Fibroblast of skin of back (primary cell): ENCODE measurements around the gene C1QL4.
A peak's percentile ranks its signal among the peaks of the same experiment; 100 is the strongest.

Source experiments
- DNase-seq: peaks from one replicate; pipeline ENCODE4 v3.0.0-alpha.2; 2013

Gene C1QL4

GRCh38 chr12:49347311-49348193 lies 10.6 kb upstream of the C1QL4 start:
- DNase-seq: peak; percentile 77

- no peak for DNase-seq
These were observed 9.8 kb upstream of the C1QL4 start, which contains the start of gene DNAJC22 for GRCh38 chr12:49346659-49347310. Gene DNAJC22, plus strand, starts transcription at chr12:49346888. Its CDS starts 1,985 bp downstream, at chr12:49348873.

- DNase-seq: no peak
These were observed 9.1 kb upstream of the C1QL4 start for GRCh38 chr12:49345825-49346658.

- DNase-seq: peak; percentile 29
These were observed 8.2 kb upstream of the C1QL4 start for GRCh38 chr12:49345051-49345824.

- no peak for DNase-seq
These were observed 7.6 kb upstream of the C1QL4 start for GRCh38 chr12:49344486-49345050.

- no peak for DNase-seq
These were observed 6.1 kb upstream of the C1QL4 start for GRCh38 chr12:49342914-49343731.

GRCh38 chr12:49342066-49342913 lies 5.3 kb upstream of the C1QL4 start:
- peak; percentile 76 for DNase-seq

GRCh38 chr12:49341777-49342065 lies 4.7 kb upstream of the C1QL4 start:
- DNase-seq: no peak

GRCh38 chr12:49340971-49341776 lies 4.2 kb upstream of the C1QL4 start:
- DNase-seq: no peak

- no peak for DNase-seq
These were observed 3.3 kb upstream of the C1QL4 start for GRCh38 chr12:49340095-49340870.

GRCh38 chr12:49339464-49339861 lies 2.5 kb upstream of the C1QL4 start:
- no peak for DNase-seq

GRCh38 chr12:49338830-49339463 lies 2.0 kb upstream of the C1QL4 start:
- DNase-seq: no peak

- no peak for DNase-seq
These were observed 888 bp downstream of the C1QL4 start for GRCh38 chr12:49335955-49336644.

- no peak for DNase-seq
These were observed 1.7 kb downstream of the C1QL4 start for GRCh38 chr12:49335118-49335954.

GRCh38 chr12:49334681-49335080 lies 2.3 kb downstream of the C1QL4 start:
- no peak for DNase-seq

GRCh38 chr12:49334226-49334625 lies 2.8 kb downstream of the C1QL4 start:
- no peak for DNase-seq
